GM12873 (cell line): ENCODE results near the gene ARHGAP26.

Experiments
- TF ChIP-seq, protein P1 (sequence below): IDR thresholded peaks from 2 replicates; pipeline ENCODE4 v1.5.1; 2012; ENCODE audit warnings: low read depth, mild to moderate bottlenecking, moderate library complexity, low read length, control low read depth; ENCODE audit not compliant: insufficient read depth; ENCODE audit errors: missing control alignments

The ARHGAP26 gene

DNA sequence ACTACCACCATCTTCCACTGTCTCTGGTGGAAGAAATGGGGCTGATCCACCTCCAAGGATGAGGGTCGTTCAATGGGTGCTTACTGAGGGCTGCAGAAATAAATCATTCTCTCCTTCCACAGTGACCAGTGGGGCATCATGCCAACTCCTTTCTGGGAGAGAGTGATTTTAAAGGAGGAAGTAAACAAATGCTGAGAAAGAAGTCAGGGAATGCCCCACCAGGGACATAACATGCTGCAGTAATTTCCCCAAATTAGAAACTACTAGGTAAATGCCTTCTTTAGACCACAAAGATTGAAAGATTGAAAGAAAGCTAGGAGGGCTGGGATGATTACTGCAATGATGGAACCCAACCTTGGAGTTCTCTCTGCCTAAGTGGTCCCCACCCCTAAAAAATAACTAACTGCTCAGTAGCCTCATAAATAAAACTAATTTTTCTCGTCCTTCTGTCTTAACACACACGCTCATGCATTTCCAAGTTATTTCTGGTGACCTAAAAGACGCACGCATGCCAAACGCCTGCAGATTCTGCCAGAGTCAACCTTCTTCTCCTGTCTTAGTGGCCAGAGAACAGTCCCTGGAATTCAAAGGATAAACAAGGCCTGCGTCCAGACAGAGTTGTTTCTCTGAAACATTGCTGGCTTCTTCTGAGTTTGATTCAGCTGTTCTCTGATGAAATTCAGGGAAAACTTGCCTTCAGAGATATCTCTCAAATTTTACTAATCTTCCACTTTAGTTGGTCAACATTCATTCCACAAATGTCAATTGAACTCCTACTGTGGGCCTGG, 383.3 kb downstream of the ARHGAP26 start:
- TF ChIP-seq, protein P1, sequence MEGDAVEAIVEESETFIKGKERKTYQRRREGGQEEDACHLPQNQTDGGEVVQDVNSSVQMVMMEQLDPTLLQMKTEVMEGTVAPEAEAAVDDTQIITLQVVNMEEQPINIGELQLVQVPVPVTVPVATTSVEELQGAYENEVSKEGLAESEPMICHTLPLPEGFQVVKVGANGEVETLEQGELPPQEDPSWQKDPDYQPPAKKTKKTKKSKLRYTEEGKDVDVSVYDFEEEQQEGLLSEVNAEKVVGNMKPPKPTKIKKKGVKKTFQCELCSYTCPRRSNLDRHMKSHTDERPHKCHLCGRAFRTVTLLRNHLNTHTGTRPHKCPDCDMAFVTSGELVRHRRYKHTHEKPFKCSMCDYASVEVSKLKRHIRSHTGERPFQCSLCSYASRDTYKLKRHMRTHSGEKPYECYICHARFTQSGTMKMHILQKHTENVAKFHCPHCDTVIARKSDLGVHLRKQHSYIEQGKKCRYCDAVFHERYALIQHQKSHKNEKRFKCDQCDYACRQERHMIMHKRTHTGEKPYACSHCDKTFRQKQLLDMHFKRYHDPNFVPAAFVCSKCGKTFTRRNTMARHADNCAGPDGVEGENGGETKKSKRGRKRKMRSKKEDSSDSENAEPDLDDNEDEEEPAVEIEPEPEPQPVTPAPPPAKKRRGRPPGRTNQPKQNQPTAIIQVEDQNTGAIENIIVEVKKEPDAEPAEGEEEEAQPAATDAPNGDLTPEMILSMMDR: no peak

DNA sequence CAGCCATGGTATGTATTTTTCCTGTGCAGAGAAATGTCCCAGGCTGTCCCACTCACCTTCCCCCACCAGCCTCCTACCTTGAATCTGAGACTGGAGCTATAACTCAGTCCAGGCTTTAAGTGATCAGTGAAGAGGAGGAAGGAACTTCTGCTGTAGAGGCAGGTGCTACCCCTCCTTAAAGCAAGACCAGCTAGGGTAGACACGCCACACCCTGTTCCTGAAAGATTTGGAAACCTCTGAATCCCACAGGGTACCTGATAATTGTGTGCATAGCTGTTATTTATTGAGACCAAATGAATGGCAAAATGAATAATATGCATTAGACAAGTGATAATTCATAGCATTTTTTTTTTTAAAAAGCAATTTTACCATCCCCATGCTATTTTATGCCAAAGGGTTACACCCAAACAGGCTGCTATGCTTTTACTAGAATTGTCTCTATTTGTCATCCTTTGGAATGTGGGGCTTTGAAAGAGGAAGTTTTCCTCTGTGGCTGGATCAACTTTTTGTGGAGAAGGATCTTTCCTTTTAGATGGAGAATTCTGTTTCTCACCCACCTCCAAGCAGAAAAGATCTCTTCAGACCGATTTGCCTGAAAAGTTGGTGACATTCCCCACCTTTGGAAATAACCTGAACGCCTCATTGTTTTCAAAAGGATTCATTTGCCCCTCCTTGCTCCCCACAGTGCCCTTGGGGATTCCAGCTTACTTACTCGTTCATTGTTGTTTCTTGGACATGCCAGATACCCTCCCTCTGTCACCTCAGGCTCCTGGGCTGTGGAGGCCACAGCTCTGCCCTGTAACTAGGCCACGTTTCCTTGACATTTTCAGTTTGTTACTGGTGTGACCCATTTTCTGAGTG, 384.6 kb downstream of the ARHGAP26 start:
- TF ChIP-seq, protein P1: no peak

DNA sequence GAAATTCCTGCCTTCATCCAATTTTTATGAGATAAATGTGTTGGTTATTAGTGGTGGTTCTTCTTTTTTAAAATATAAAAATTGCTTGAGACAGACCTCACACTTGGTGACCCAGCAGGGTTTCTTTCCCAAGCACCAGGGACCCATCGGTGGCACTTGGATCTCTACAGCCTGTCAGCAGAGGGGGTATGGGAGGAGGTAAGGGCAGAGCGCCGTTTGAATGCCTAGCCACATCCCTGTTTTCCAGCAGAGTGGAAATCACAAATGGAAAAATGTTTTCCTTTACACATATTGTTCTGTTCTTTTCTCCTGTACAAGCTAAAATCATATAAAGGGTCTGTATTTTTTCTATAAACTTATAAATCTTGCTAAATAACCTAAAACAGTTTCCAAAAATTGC, 385.3 kb downstream of the ARHGAP26 start:
- TF ChIP-seq, protein P1: no peak

DNA sequence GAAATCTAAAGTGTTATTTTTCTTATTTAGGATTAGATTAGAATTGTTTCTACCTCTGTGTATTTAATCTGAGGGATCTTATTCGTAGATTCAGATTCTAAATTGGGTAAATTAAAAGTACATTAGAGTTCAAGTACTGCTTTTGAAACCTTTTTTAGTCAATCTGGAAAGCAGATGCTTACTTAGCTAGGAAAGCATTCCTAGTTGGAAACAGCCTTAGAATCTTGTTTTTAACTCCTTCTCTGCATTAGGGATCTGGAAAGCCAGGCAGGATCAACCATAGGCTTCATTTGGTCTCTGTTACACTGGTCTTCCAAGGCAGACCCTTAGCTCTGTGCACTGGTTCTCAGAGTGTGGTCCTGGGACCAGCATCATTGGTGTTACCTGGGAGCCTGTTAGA, 385.9 kb downstream of the ARHGAP26 start:
- TF ChIP-seq, protein P1: no peak

DNA sequence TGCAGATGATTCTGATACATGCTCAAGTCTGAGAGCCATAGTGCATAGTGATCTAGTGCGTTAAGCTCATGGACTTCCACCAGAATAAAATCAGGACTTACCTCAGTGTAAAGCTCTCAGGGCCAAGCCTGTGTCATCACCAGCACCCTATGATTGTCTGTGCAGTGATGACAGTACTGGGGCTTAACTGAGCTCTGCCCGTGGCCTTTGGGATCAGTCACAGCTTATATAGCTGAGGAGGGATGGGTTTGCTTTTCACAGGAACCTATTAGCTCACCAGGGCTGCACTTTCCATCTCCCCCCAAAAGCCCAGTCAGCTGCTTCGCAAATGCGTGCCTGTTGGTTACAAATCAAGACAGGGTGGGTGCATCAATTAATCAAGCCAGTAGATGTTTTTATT, 386.4 kb downstream of the ARHGAP26 start:
- TF ChIP-seq, protein P1: no peak

DNA sequence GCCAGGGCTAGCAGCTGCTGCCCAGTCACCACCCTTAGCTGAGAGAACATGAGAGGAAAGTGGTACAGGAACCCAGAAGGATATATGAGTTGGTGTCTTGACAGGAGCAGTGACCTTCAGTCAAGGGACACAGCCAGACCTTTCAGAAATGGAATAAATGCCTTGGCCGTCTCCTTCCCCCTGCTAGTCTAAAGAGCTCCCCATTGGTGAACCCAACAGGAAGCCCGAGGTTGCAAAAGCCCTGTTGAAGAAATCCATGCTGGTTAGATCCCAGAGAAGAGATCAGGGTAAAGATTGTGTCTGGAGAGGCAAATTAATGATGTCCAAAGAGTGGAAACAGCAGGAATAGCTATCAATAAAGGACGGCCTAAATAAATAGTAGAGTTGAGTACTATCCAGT, 388.9 kb downstream of the ARHGAP26 start:
- TF ChIP-seq, protein P1: no peak

DNA sequence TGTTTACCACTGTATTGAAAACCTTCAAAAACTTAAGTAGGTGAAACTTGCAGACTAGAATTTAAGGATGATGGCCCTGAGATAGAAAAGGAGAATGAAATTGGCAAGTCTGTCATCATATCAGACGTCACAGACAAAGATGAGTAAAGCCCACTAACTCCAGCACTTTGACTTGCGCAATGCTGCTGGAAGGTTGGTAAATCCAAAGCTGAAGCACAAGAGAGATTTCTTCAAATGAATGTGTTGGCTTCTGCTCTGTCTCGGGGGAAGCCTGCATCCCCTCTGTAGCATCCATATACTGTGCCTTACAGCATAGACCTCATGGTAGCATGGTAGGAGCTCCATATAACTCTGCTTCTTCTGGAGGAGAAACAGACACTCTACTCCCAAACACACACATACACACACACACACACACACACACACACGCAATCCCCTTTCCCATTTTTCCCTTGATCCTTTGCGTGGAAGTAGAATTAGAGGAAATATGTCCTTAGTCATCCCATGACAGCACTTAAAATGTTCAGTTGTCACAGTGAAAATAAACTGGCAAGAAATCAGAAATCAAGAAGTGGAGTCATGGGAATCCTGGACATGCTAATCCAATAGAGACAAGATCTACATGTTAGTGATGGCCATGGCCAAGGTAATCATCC, 391.8 kb downstream of the ARHGAP26 start:
- TF ChIP-seq, protein P1: no peak
